ENCODE measurements around the gene PDRG1.

PDRG1 gene

GRCh38 chr20:31967830-31968249 is 16.0 kb upstream of the PDRG1 start, which contains the start of gene XKR7:
XKR7 (plus strand) TSS chr20:31968151; CDS start chr20:31968176, 25 bp downstream.
- DNase-seq (ENCODE audit: low read depth in 1 of 2, low spot score in 1 of 2): no peak

GRCh38 chr20:31966991-31967655 is 15.3 kb upstream of the PDRG1 start:
- DNase-seq (ENCODE audit: low read depth in 1 of 2, low spot score in 1 of 2): no peak

GRCh38 chr20:31963889-31964288 is 12.0 kb upstream of the PDRG1 start:
- no peak for DNase-seq (ENCODE audit: low read depth in 1 of 2, low spot score in 1 of 2)

- no peak for DNase-seq (ENCODE audit: low read depth in 1 of 2, low spot score in 1 of 2)
Measured at GRCh38 chr20:31962761-31963160, 10.9 kb upstream of the PDRG1 start.

GRCh38 chr20:31956556-31957526 is 5.0 kb upstream of the PDRG1 start:
- no peak for DNase-seq (ENCODE audit: low read depth in 1 of 2, low spot score in 1 of 2)

- DNase-seq (ENCODE audit: low read depth in 1 of 2, low spot score in 1 of 2): no peak
Measured at GRCh38 chr20:31954500-31954899, 2.7 kb upstream of the PDRG1 start.

- no peak for DNase-seq (ENCODE audit: low read depth in 1 of 2, low spot score in 1 of 2)
Measured at GRCh38 chr20:31953556-31954148, 1.8 kb upstream of the PDRG1 start.

GRCh38 chr20:31951203-31951529 is 680 bp downstream of the PDRG1 start:
- DNase-seq (ENCODE audit: low read depth in 1 of 2, low spot score in 1 of 2): no peak

GRCh38 chr20:31949877-31950646 is 1.8 kb downstream of the PDRG1 start:
- no peak for DNase-seq (ENCODE audit: low read depth in 1 of 2, low spot score in 1 of 2)

GRCh38 chr20:31948008-31948407 is 3.8 kb downstream of the PDRG1 start:
- DNase-seq (ENCODE audit: low read depth in 1 of 2, low spot score in 1 of 2): no peak

- no peak for DNase-seq (ENCODE audit: low read depth in 1 of 2, low spot score in 1 of 2)
Measured at GRCh38 chr20:31945785-31946184, 6.1 kb downstream of the PDRG1 start.

GRCh38 chr20:31945319-31945718 is 6.5 kb downstream of the PDRG1 start:
- DNase-seq (ENCODE audit: low read depth in 1 of 2, low spot score in 1 of 2): no peak

- DNase-seq (ENCODE audit: low read depth in 1 of 2, low spot score in 1 of 2): no peak
Measured at GRCh38 chr20:31943052-31943471, 8.8 kb downstream of the PDRG1 start.

- DNase-seq (ENCODE audit: low read depth in 1 of 2, low spot score in 1 of 2): no peak
Measured at GRCh38 chr20:31939661-31940060, 12.2 kb downstream of the PDRG1 start.

GRCh38 chr20:31937820-31938219 is 14.0 kb downstream of the PDRG1 start:
- DNase-seq (ENCODE audit: low read depth in 1 of 2, low spot score in 1 of 2): no peak

- no peak for DNase-seq (ENCODE audit: low read depth in 1 of 2, low spot score in 1 of 2)
Measured at GRCh38 chr20:31936420-31936819, 15.4 kb downstream of the PDRG1 start.

GRCh38 chr20:31934968-31935764 is 16.7 kb downstream of the PDRG1 start:
- no peak for DNase-seq (ENCODE audit: low read depth in 1 of 2, low spot score in 1 of 2)

GRCh38 chr20:31934491-31934890 is 17.4 kb downstream of the PDRG1 start:
- DNase-seq (ENCODE audit: low read depth in 1 of 2, low spot score in 1 of 2): no peak

- DNase-seq (ENCODE audit: low read depth in 1 of 2, low spot score in 1 of 2): no peak
Measured at GRCh38 chr20:31933698-31934097, 18.1 kb downstream of the PDRG1 start.

GRCh38 chr20:31930779-31931178 is 21.1 kb downstream of the PDRG1 start:
- no peak for DNase-seq (ENCODE audit: low read depth in 1 of 2, low spot score in 1 of 2)

Measured in activated T-helper 1 cell treated with anti-CD3 and anti-CD28 coated beads, Interleukin-2, amount 50 U/mL, for 16 hours (primary cell).